Peyer's patch (tissue), 4 donors: ENCODE results near the gene CDC42. TPM values are rescaled to one million over a fixed set of nuclear protein-coding genes. Genes with fewer than 3 reads are reported as not detected.
A peak's percentile ranks its signal among the peaks of the same experiment; 100 is the strongest.

Experiments used
- DNase-seq, 3 donors: peaks; one replicate each; pipeline ENCODE4 v3.0.0-alpha.2; 2017 to 2019
- H3K27ac ChIP-seq, 4 donors: fragments of 200-600 bp; sonication (generic); one replicate each; pipeline ENCODE4 v1.5.1; 2016 to 2019
- H3K27me3 ChIP-seq, 2 donors: fragments of 200-600 bp; sonication (generic); one replicate each; pipeline ENCODE4 v1.5.1; 2019
- H3K36me3 ChIP-seq, 3 donors: fragments of 200-600 bp; sonication (generic); one replicate each; pipeline ENCODE4 v1.5.1; 2016 to 2019
- H3K4me1 ChIP-seq, 4 donors: fragments of 200-600 bp; sonication (generic); one replicate each; pipeline ENCODE4 v1.5.1; 2016 to 2019
- H3K4me3 ChIP-seq, 4 donors: fragments of 200-600 bp; sonication (generic); 1 replicate in 3 of 4; 2 replicates in 1 of 4; pipeline ENCODE4 v1.5.1; 2016 to 2019; ENCODE audit warnings: mild to moderate bottlenecking in 1 of 4
- H3K9me3 ChIP-seq, 4 donors: fragments of 200-600 bp; sonication (generic); one replicate each; pipeline ENCODE4 v1.5.1; 2016 to 2019; ENCODE audit warnings: mild to moderate bottlenecking in 1 of 4
- POLR2A ChIP-seq, 2 donors: fragments of 450-650 bp; IDR thresholded peaks; one replicate each; pipeline ENCODE4 v1.5.1; 2017; ENCODE audit warnings: antibody characterized with exemption in 2 of 2, mild to moderate bottlenecking in 2 of 2, moderate library complexity in 2 of 2
- total RNA-seq, 4 donors: library from RNA; depleted of rRNA; stranded (reverse); fragments of >200 nt; gene quantifications; one replicate each; pipeline ENCODE4 v1.1.0, GENCODE V29; 2016
- TF ChIP-seq, protein P1 (sequence below), 6 experiments: fragments of 450-650 bp in 4 of 6; fragments of 200-600 bp in 2 of 6; sonication (generic) in 1 of 6; IDR thresholded peaks; one replicate each; pipeline ENCODE4 v1.5.1; 2017 to 2019; ENCODE audit warnings: antibody characterized with exemption in 6 of 6, mild to moderate bottlenecking in 3 of 6, moderate library complexity in 1 of 6

The CDC42 gene
- total RNA-seq, 4 donors from 2014 or later = 89.6 to 224 (median 157) TPM

DNA sequence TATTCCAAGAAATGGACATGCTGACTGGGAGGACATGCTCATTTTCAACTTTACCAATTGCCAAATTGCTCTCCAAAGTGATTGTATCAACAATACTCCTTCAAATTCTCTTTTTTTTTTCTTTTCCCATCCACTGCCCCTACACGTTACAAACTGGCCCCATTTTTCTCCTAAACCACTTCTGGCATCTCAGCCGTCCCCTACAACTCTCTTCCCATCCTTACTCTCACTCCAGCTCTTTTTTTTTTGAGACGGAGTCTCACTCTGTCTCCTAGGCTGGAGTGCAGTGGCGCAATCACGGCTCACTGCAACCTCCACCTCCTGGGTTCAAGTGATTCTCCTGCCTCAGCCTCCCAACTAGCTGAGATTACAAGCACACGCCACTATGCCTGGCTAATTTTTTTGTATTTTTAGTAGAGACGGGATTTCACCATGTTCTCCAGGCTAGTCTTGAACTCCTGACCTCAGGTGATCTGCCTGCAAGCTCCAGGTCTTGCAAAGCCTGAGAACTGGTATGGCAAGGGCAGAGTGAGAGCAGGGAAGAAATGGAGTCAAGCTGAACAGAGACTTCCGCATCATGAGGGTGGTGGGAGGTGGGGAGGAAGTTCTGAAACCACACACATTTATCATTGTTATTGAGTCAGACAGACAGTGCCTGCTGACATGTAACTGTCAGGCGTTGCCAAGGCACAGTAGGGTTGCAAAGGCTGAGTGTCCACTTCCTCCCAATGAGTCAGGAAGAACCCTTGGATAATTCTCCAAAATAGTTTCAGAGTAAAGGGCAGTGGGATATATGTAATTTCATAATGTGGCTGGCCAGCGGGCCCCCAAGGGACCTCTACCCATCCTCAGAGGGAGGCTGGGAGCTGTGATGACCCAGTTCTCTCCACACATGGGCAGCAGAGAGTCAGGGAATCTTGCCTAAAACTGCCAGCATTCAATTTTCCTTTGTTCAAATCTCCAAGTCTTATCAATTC, 33.6 kb upstream of the CDC42 start:
- Histone ChIP-seq H3K36me3 (no peaks in the 10 kb centered on the region), H3K27ac (peak overlapping the region in 3 of 4 donors; percentile 49 to 65 (median 61)), H3K9me3 (no peaks in the 10 kb centered on the region), H3K4me1 (peaks cover 0 to under 1% (median 0%) of the 10 kb centered on the region in 4 donors), H3K27me3 (no peaks in the 10 kb centered on the region), H3K4me3 (no peak overlapping the region)
- DNase-seq = peak in 2 of 3 donors; percentile 63 to 87
- TF ChIP-seq, protein P1, sequence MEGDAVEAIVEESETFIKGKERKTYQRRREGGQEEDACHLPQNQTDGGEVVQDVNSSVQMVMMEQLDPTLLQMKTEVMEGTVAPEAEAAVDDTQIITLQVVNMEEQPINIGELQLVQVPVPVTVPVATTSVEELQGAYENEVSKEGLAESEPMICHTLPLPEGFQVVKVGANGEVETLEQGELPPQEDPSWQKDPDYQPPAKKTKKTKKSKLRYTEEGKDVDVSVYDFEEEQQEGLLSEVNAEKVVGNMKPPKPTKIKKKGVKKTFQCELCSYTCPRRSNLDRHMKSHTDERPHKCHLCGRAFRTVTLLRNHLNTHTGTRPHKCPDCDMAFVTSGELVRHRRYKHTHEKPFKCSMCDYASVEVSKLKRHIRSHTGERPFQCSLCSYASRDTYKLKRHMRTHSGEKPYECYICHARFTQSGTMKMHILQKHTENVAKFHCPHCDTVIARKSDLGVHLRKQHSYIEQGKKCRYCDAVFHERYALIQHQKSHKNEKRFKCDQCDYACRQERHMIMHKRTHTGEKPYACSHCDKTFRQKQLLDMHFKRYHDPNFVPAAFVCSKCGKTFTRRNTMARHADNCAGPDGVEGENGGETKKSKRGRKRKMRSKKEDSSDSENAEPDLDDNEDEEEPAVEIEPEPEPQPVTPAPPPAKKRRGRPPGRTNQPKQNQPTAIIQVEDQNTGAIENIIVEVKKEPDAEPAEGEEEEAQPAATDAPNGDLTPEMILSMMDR (IDR thresholded peaks at IDR 0.05) = peak in 2 of 6 experiments; percentile 12 to 15
- no peak for TF ChIP-seq POLR2A (IDR thresholded peaks at IDR 0.05)

- Histone ChIP-seq H3K36me3 (no peaks in the 10 kb centered on the region), H3K4me1 (peaks cover 0 to 9% (median 0%) of the 10 kb centered on the region in 4 donors), H3K27me3 (no peaks in the 10 kb centered on the region), H3K27ac (no peak overlapping the region), H3K4me3 (no peak overlapping the region), H3K9me3 (no peaks in the 10 kb centered on the region)
- TF ChIP-seq, protein P1 (IDR thresholded peaks at IDR 0.05) = no peak
- TF ChIP-seq POLR2A (IDR thresholded peaks at IDR 0.05) = no peak
- no peak for DNase-seq
Measured at GRCh38 chr1:22021061-22021460, 31.4 kb upstream of the CDC42 start.

- no peak for TF ChIP-seq POLR2A (IDR thresholded peaks at IDR 0.05)
- TF ChIP-seq, protein P1 (IDR thresholded peaks at IDR 0.05) = peak in 3 of 6 experiments; percentile 9 to 33 (median 11)
- H3K9me3 ChIP-seq = no peaks in the 10 kb centered on the region
- H3K4me1 ChIP-seq = peaks cover 0 to 13% (median 0%) of the 10 kb centered on the region in 4 donors
- peak overlapping the region; percentile 98 to 100 (median 100) for H3K27ac ChIP-seq
- H3K27me3 ChIP-seq = no peaks in the 10 kb centered on the region
- H3K4me3 ChIP-seq = peak overlapping the region; percentile 91 to 97 (median 93)
- H3K36me3 ChIP-seq = no peaks in the 10 kb centered on the region
- peak; percentile 70 to 87 (median 81) for DNase-seq
Measured at GRCh38 chr1:22024485-22025367, 27.8 kb upstream of the CDC42 start.

DNA sequence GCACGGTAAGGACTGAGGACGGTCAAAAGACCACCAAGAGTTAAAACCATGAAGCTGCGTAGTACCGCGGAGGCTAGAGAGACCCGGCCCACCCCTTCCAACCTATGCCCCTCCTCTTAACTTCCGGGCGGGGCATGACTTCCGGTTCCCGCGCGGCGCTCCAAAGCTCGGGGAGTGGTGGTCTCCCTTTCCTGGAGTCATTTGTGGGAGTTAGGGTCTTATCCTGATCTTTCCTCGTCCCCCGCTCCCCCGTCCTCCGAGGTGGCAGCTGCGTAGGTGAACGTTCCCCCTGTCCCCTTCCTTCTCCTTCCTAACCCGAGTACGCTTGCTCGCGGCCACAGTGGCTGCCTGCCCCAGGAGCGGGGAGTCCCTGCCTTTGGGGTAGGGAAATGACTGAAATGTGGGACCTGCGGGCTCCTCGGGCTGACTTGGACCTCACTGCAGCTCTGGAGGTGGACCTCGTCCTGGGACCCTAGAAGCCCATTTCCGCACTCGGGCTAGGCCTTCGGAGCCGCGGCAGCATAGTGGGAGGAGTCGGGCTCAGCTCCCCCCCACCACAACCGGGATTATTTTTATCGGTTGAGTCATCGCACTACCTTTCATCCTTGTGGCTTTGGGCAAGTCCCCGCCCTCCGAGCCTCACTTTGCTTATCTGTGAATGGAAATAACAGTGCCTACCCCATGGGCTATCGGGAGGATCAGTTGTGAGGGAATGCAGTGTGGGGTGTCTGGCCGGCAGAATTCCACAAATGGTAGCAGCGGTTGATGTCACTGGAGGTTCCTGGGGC, 26.9 kb upstream of the CDC42 start:
- H3K9me3 ChIP-seq = no peaks in the 10 kb centered on the region
- peak; percentile 90 to 94 (median 91) for DNase-seq
- no peaks in the 10 kb centered on the region for H3K36me3 ChIP-seq
- peak overlapping the region; percentile 91 to 97 (median 93) for H3K4me3 ChIP-seq
- no peaks in the 10 kb centered on the region for H3K27me3 ChIP-seq
- peak overlapping the region; percentile 98 to 100 (median 100) for H3K27ac ChIP-seq
- peak; percentile 75 to 78 for TF ChIP-seq POLR2A (IDR thresholded peaks at IDR 0.05)
- TF ChIP-seq, protein P1 (IDR thresholded peaks at IDR 0.05) = no peak
- peaks cover 0 to 19% (median 0%) of the 10 kb centered on the region in 4 donors for H3K4me1 ChIP-seq

DNA sequence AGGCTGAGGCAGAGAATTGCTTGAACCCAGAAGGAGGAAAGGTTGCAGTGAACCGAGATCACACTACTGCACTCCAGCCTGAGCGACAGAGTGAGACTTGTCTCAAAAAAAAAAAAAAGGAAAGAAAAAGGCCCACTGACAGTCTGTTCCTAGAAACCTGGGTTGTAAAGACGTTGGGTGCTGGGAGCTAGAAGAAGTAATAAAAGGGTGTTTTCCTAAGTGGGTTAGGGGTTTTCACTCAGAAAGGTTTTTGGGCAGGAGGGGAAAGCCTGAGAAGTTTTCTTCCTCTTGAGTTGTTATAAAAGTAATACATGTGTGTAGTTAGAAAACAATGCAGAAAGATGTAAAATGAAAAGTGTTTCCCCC, 25.6 kb upstream of the CDC42 start:
- Histone ChIP-seq H3K9me3 (no peaks in the 10 kb centered on the region), H3K27me3 (no peaks in the 10 kb centered on the region), H3K36me3 (no peaks in the 10 kb centered on the region), H3K4me3 (no peak overlapping the region), H3K4me1 (peaks cover 0 to 32% (median 0%) of the 10 kb centered on the region in 4 donors), H3K27ac (no peak overlapping the region)
- DNase-seq = no peak
- TF ChIP-seq POLR2A (IDR thresholded peaks at IDR 0.05) = no peak
- TF ChIP-seq, protein P1 (IDR thresholded peaks at IDR 0.05) = no peak
